ENCODE measurements around the gene URAD.

- TF ChIP-seq CTCF (IDR thresholded peaks at IDR 0.05) = no peak
- TF ChIP-seq POLR2A (IDR thresholded peaks at IDR 0.05) = no peak
Observed at GRCh38 chr13:28001837-28002473, 13.5 kb upstream of the URAD start.

Measured in body of pancreas (tissue), 4 donors.